Esophagus (tissue), 2 donors: Measurements from ENCODE around the gene ADAMTS3. TPM values are rescaled to one million over a fixed set of nuclear protein-coding genes. Genes with fewer than 3 reads are reported as not detected.

Experiments
- H3K27ac ChIP-seq, 2 donors: one replicate each; pipeline ENCODE4 v1.5.1; 2013; ENCODE audit warnings: low read depth in 2 of 2, mild to moderate bottlenecking in 2 of 2, inconsistent platforms in 1 of 2, low read length in 1 of 2, moderate library complexity in 1 of 2
- H3K27me3 ChIP-seq, 2 donors: one replicate each; pipeline ENCODE4 v1.6.1; 2013; ENCODE audit warnings: low read length in 2 of 2, control low read depth in 1 of 2, mild to moderate bottlenecking in 1 of 2; ENCODE audit not compliant: insufficient read depth in 2 of 2, control insufficient read depth in 1 of 2
- H3K36me3 ChIP-seq, 2 donors: one replicate each; pipeline ENCODE4 v1.6.1; 2013; ENCODE audit warnings: low read length in 1 of 2; ENCODE audit not compliant: control insufficient read depth in 2 of 2, insufficient read depth in 2 of 2
- H3K4me1 ChIP-seq, 2 donors: one replicate each; pipeline ENCODE4 v1.6.1; 2013; ENCODE audit warnings: low read length in 1 of 2; ENCODE audit not compliant: control insufficient read depth in 2 of 2, insufficient read depth in 2 of 2
- H3K4me3 ChIP-seq, 2 donors: one replicate each; pipeline ENCODE4 v1.5.1; 2013; ENCODE audit warnings: low read length in 2 of 2, mild to moderate bottlenecking in 2 of 2, low read depth in 1 of 2, moderate library complexity in 1 of 2
- H3K9me3 ChIP-seq, 2 donors: one replicate each; pipeline ENCODE4 v1.6.1; 2013; ENCODE audit warnings: mild to moderate bottlenecking in 2 of 2, low read depth in 1 of 2, low read length in 1 of 2, moderate library complexity in 1 of 2; ENCODE audit not compliant: control insufficient read depth in 2 of 2, insufficient read depth in 1 of 2
- WGBS, 2 donors: extraction: QIAGEN DNeasy Blood & Tissue Kit; methylation state at CpG; one replicate each; pipeline ENCODE4 v1.1.7; 2013; 5-methylcytosine and 5-hydroxymethylcytosine counted together
- polyA plus RNA-seq, 2 donors: library from polyadenylated mRNA; stranded (reverse); fragments of 200-250 nt; gene quantifications; one replicate each; pipeline ENCODE4 v1.2.3, GENCODE V29; 2013
- donor health status: healthy with polysubstance abuse.
- donor health status: Bipolar disorder and iron deficiency.

The ADAMTS3 gene
- polyA plus RNA-seq, 2 donors: 0.04 to 0.14 TPM

- H3K9me3 ChIP-seq: no peaks in the 10 kb centered on the region
- H3K27ac ChIP-seq: no peak overlapping the region
- H3K4me1 ChIP-seq: no peaks in the 10 kb centered on the region
- no peaks in the 10 kb centered on the region for H3K36me3 ChIP-seq
- WGBS, 2 donors: 59 to 61% methylated on average over 3 of the region's 3 CpGs
- H3K4me3 ChIP-seq: no peak overlapping the region
- H3K27me3 ChIP-seq: no peaks in the 10 kb centered on the region
These were observed 117.7 kb downstream of the ADAMTS3 start for GRCh38 chr4:72451349-72451748.

GRCh38 chr4:72449705-72450104, 119.3 kb downstream of the ADAMTS3 start:
- H3K9me3 ChIP-seq: no peaks in the 10 kb centered on the region
- no peaks in the 10 kb centered on the region for H3K4me1 ChIP-seq
- 61 to 76% methylated on average over 1 of the region's 1 CpG for WGBS, 2 donors
- H3K36me3 ChIP-seq: no peaks in the 10 kb centered on the region
- no peak overlapping the region for H3K4me3 ChIP-seq
- no peaks in the 10 kb centered on the region for H3K27me3 ChIP-seq
- no peak overlapping the region for H3K27ac ChIP-seq

GRCh38 chr4:72448231-72448630, 120.8 kb downstream of the ADAMTS3 start:
- Histone ChIP-seq H3K9me3 (no peaks in the 10 kb centered on the region), H3K4me1 (no peaks in the 10 kb centered on the region), H3K36me3 (no peaks in the 10 kb centered on the region), H3K27ac (no peak overlapping the region), H3K4me3 (no peak overlapping the region), H3K27me3 (no peaks in the 10 kb centered on the region)
- WGBS, 2 donors: 51 to 52% methylated on average over 4 of the region's 4 CpGs

GRCh38 chr4:72446353-72447055, 122.5 kb downstream of the ADAMTS3 start:
- WGBS, 2 donors: 71 to 79% methylated on average over 3 of the region's 3 CpGs
- no peaks in the 10 kb centered on the region for H3K27me3 ChIP-seq

GRCh38 chr4:72444092-72444491, 124.9 kb downstream of the ADAMTS3 start:
- Histone ChIP-seq H3K4me1 (no peaks in the 10 kb centered on the region), H3K9me3 (no peaks in the 10 kb centered on the region), H3K36me3 (no peaks in the 10 kb centered on the region), H3K27ac (no peak overlapping the region), H3K27me3 (no peaks in the 10 kb centered on the region), H3K4me3 (no peak overlapping the region)
- 86 to 88% methylated on average over 1 of the region's 1 CpG for WGBS, 2 donors

More at GRCh38 chr4:72446353-72447055, 122.5 kb downstream of the ADAMTS3 start:
- H3K9me3 ChIP-seq: no peaks in the 10 kb centered on the region
- H3K4me3 ChIP-seq: no peak overlapping the region
- H3K36me3 ChIP-seq: no peaks in the 10 kb centered on the region
- no peak overlapping the region for H3K27ac ChIP-seq
- no peaks in the 10 kb centered on the region for H3K4me1 ChIP-seq

GRCh38 chr4:72442715-72443114, 126.3 kb downstream of the ADAMTS3 start:
- no peaks in the 10 kb centered on the region for H3K9me3 ChIP-seq
- H3K4me3 ChIP-seq: no peak overlapping the region
- no peak overlapping the region for H3K27ac ChIP-seq
- H3K27me3 ChIP-seq: no peaks in the 10 kb centered on the region
- no peaks in the 10 kb centered on the region for H3K36me3 ChIP-seq
- H3K4me1 ChIP-seq: no peaks in the 10 kb centered on the region
- WGBS, 2 donors: 83 to 85% methylated on average over 5 of the region's 5 CpGs

- H3K27me3 ChIP-seq: no peaks in the 10 kb centered on the region
- H3K4me1 ChIP-seq: no peaks in the 10 kb centered on the region
- H3K27ac ChIP-seq: no peak overlapping the region
- H3K4me3 ChIP-seq: no peak overlapping the region
- WGBS, 2 donors: 54 to 57% methylated on average over 2 of the region's 2 CpGs
- H3K9me3 ChIP-seq: no peaks in the 10 kb centered on the region
- no peaks in the 10 kb centered on the region for H3K36me3 ChIP-seq
These were observed 126.9 kb downstream of the ADAMTS3 start for GRCh38 chr4:72442147-72442546.

- no peaks in the 10 kb centered on the region for H3K4me1 ChIP-seq
- no peak overlapping the region for H3K27ac ChIP-seq
- no peaks in the 10 kb centered on the region for H3K27me3 ChIP-seq
- H3K4me3 ChIP-seq: no peak overlapping the region
- 93 to 95% methylated on average over 1 of the region's 1 CpG for WGBS, 2 donors
- H3K9me3 ChIP-seq: no peaks in the 10 kb centered on the region
- H3K36me3 ChIP-seq: no peaks in the 10 kb centered on the region
These were observed 128.6 kb downstream of the ADAMTS3 start for GRCh38 chr4:72440386-72440785.

- Histone ChIP-seq H3K27ac (no peak overlapping the region), H3K4me3 (no peak overlapping the region), H3K9me3 (no peaks in the 10 kb centered on the region), H3K36me3 (no peaks in the 10 kb centered on the region), H3K4me1 (no peaks in the 10 kb centered on the region), H3K27me3 (no peaks in the 10 kb centered on the region)
- 33 to 57% methylated on average over 2 of the region's 2 CpGs for WGBS, 2 donors
These were observed 136.0 kb downstream of the ADAMTS3 start for GRCh38 chr4:72432975-72433374.

- WGBS, 2 donors: 79 to 86% methylated on average over 7 of the region's 7 CpGs
These were observed 136.7 kb downstream of the ADAMTS3 start for GRCh38 chr4:72432282-72432681.

More at GRCh38 chr4:72432282-72432681, 136.7 kb downstream of the ADAMTS3 start:
- Histone ChIP-seq H3K4me3 (no peak overlapping the region), H3K27me3 (no peaks in the 10 kb centered on the region), H3K9me3 (no peaks in the 10 kb centered on the region), H3K27ac (no peak overlapping the region), H3K36me3 (no peaks in the 10 kb centered on the region), H3K4me1 (no peaks in the 10 kb centered on the region)
